Endothelial cell of umbilical vein (primary cell): ENCODE data around the gene AARS2. TPM values are rescaled to one million over a fixed set of nuclear protein-coding genes. Genes with fewer than 3 reads are reported as not detected.

Experiments used
- BruUV-seq: library from RNA; stranded (reverse); fragments of 400-500 nt; replicated peaks from 2 replicates; lab custom pipeline; 2021; lab: Mats Ljungman, UMichigan
- CTCF ChIA-PET: fragments of 300-600, 350-600 bp; sonication (Branson Sonifier 250); formaldehyde crosslinking; loops from one replicate; lab custom pipeline; 2021; ENCODE audit warnings: antibody characterized with exemption, inconsistent platforms; lab: Charles Lee
- POLR2A ChIA-PET: fragments of 300-600, 350-600 bp; sonication (Branson Sonifier 250); formaldehyde crosslinking; loops from one replicate; lab custom pipeline; 2021; ENCODE audit warnings: antibody characterized with exemption, inconsistent platforms; lab: Charles Lee
- DNase-seq: peaks from one replicate; pipeline ENCODE4 v3.0.0-alpha.2; 2011; ENCODE audit warnings: low read depth, low spot score
- FAIRE-seq: peaks from 2 replicates; lab custom pipeline; 2011; peaks lifted over from hg19 to GRCh38; lab: Jason Lieb, UNC
- H2AFZ ChIP-seq: 2 replicates; pipeline ENCODE4 v1.6.0; 2012; ENCODE audit warnings: low read depth, low read length, control low read depth, inconsistent platforms
- H3K27ac ChIP-seq: 2 replicates; pipeline ENCODE4 v1.5.1; 2011; ENCODE audit warnings: low read depth, mild to moderate bottlenecking, control low read depth, low read length, moderate library complexity; ENCODE audit not compliant: insufficient read depth
- H3K27me3 ChIP-seq, 2 experiments: 2 replicates each; pipeline versions ENCODE4 v1.6.0 to v1.6.1; 2011; ENCODE audit warnings: low read length in 2 of 2, mixed read lengths in 1 of 2; ENCODE audit not compliant: control insufficient read depth in 2 of 2, insufficient read depth in 2 of 2
- H3K36me3 ChIP-seq, 2 experiments: 2 replicates in 1 of 2; 3 replicates in 1 of 2; pipeline ENCODE4 v1.5.1; 2011; ENCODE audit warnings: low read length in 2 of 2, mild to moderate bottlenecking in 1 of 2, moderate library complexity in 1 of 2; ENCODE audit not compliant: control insufficient read depth in 2 of 2, insufficient read depth in 2 of 2; ENCODE audit errors: extremely low read depth in 1 of 2
- H3K4me1 ChIP-seq: 3 replicates; pipeline ENCODE4 v1.5.1; 2011; ENCODE audit warnings: mild to moderate bottlenecking, low read length; ENCODE audit not compliant: control insufficient read depth, insufficient read depth; ENCODE audit errors: extremely low read depth
- H3K4me2 ChIP-seq: 2 replicates; pipeline ENCODE4 v1.6.1; 2011; ENCODE audit warnings: low read length, control low read depth, mixed read lengths; ENCODE audit not compliant: insufficient read depth
- H3K4me3 ChIP-seq, 3 experiments: fragments of 200-600 bp in 1 of 3; sonication (generic), shearing (Covaris generic) in 1 of 3; replicated peaks in 1 of 3; 2 replicates each; pipeline ENCODE4 v1.5.1; 2011 to 2016; ENCODE audit warnings: control low read depth in 3 of 3, low read length in 3 of 3, mild to moderate bottlenecking in 2 of 3, inconsistent platforms in 1 of 3, low read depth in 1 of 3, moderate library complexity in 1 of 3; ENCODE audit not compliant: insufficient read depth in 1 of 3
- H3K79me2 ChIP-seq: 2 replicates; pipeline ENCODE4 v1.6.0; 2012; ENCODE audit warnings: low read length, inconsistent platforms; ENCODE audit not compliant: control insufficient read depth, insufficient read depth
- H3K9ac ChIP-seq: replicated peaks from 2 replicates; pipeline ENCODE3; 2011; ENCODE audit warnings: low read length, control low read depth; ENCODE audit not compliant: insufficient read depth; ENCODE audit errors: extremely low read depth
- H3K9me1 ChIP-seq: replicated peaks from 3 replicates; pipeline ENCODE4 v1.6.0; 2011; ENCODE audit warnings: mild to moderate bottlenecking, low read length; ENCODE audit not compliant: control insufficient read depth, insufficient read depth; ENCODE audit errors: extremely low read depth
- H3K9me3 ChIP-seq: replicated peaks from 2 replicates; pipeline ENCODE4 v1.5.1; 2012; ENCODE audit warnings: low read length, inconsistent platforms; ENCODE audit not compliant: control insufficient read depth, insufficient read depth
- H4K20me1 ChIP-seq: replicated peaks from 2 replicates; pipeline ENCODE3; 2011; ENCODE audit warnings: mild to moderate bottlenecking, low read length; ENCODE audit not compliant: control insufficient read depth, insufficient read depth; ENCODE audit errors: extremely low read depth
- CTCF ChIP-seq, 2 donors: IDR thresholded peaks; 1 replicate in 1 of 2; 2 replicates in 1 of 2; pipeline ENCODE4 v1.5.1; 2011; ENCODE audit warnings: low read length in 2 of 2, mild to moderate bottlenecking in 2 of 2, moderate library complexity in 2 of 2, control low read depth in 1 of 2, inconsistent platforms in 1 of 2, low read depth in 1 of 2; ENCODE audit not compliant: insufficient read depth in 1 of 2; ENCODE audit errors: extremely low read depth in 1 of 2
- GATA2 ChIP-seq: IDR thresholded peaks from 2 replicates; pipeline ENCODE4 v1.7.0; 2011; ENCODE audit warnings: low read depth, mild to moderate bottlenecking, moderate library complexity, mixed read lengths, low read length; ENCODE audit not compliant: insufficient read length, insufficient read depth
- MYC ChIP-seq: IDR thresholded peaks from one replicate; pipeline ENCODE4 v1.6.1; 2011; ENCODE audit warnings: mild to moderate bottlenecking, low read depth, low read length
- POLR2A ChIP-seq: IDR thresholded peaks from 2 replicates; pipeline ENCODE4 v1.6.1; 2012; ENCODE audit warnings: low read depth, mild to moderate bottlenecking, control low read depth, low read length
- POLR2AphosphoS5 ChIP-seq: IDR thresholded peaks from 2 replicates; pipeline ENCODE4 v1.6.1; 2012; ENCODE audit warnings: low read depth, mild to moderate bottlenecking, control low read depth, low read length, moderate library complexity; ENCODE audit not compliant: insufficient read depth
- dilution Hi-C: fragments of 300-500 bp; cut with MboI; formaldehyde crosslinking; loops from one replicate; pipeline ENCODE4 v1.15.0; 2019; ENCODE audit warnings: low sequenced_read_pairs; ENCODE audit not compliant: extremely low pct_ligation_motif_present
- intact Hi-C: fragments of 100-400 bp; cut with micrococcal nuclease; formaldehyde crosslinking; loops from one replicate; pipeline ENCODE4 v1.10.0; 2022
- polyA plus RNA-seq, 4 experiments: library from polyadenylated mRNA; depleted of rRNA in 3 of 4; stranded (reverse) in 3 of 4; unstranded in 1 of 4; fragments of >200 nt; gene quantifications; 2 replicates each; pipeline versions ENCODE4 v1.2.1 to v1.2.3, GENCODE V29; 2011 to 2012; ENCODE audit warnings: missing spikeins in 1 of 4
- total RNA-seq: library from RNA; stranded (reverse); gene quantifications from 2 replicates; pipeline ENCODE4 v1.2.3, GENCODE V29; 2021

AARS2 gene
- total and polyA plus RNA-seq, 2 donors (not counting 3 experiments of a cell fraction or from before 2014, with no cell fraction given), result 8.3 to 17.9 TPM

GRCh38 chr6:44333273-44333919, 20.2 kb upstream of the AARS2 start:
- Histone ChIP-seq H3K4me2 (no peak overlapping the region), H3K27ac (no peak overlapping the region), H4K20me1 (no peaks in the 10 kb centered on the region), H3K4me1 (no peaks in the 10 kb centered on the region), H2AFZ (no peak overlapping the region), H3K4me3 (no peak overlapping the region), H3K36me3 (no peaks in the 10 kb centered on the region), H3K9me3 (no peaks in the 10 kb centered on the region), H3K9me1 (no peaks in the 10 kb centered on the region), H3K79me2 (no peaks in the 10 kb centered on the region), H3K27me3 (peaks cover 25 to 40% of the 10 kb centered on the region in 2 experiments), H3K9ac (no peak overlapping the region)
- TF ChIP-seq GATA2 (no peak), CTCF (IDR thresholded peaks at IDR 0.05; ENCODE audit: extremely low read depth in 1 of 2, insufficient read depth in 1 of 2, low read depth in 1 of 2, low read length in 2 of 2) (no peak), POLR2AphosphoS5 (no peak), POLR2A (no peak)
- BruUV-seq, result no TSS peak
- POLR2A ChIA-PET, result no interaction called here
- CTCF ChIA-PET, result interaction anchor here (1.2 to 1.5 kb wide), 2 partner anchors 9 to 20 kb away, joined by 4 to 7 read pairs; partner anchors contain the start of genes AARS2 and SPATS1
- dilution Hi-C loops (no loop called here), intact Hi-C loops (no loop called here)
- FAIRE-seq, result no peak
- DNase-seq, result no peak

- Histone ChIP-seq H3K4me3 (no peak overlapping the region), H3K4me2 (no peak overlapping the region), H3K4me1 (no peaks in the 10 kb centered on the region), H3K9ac (no peak overlapping the region), H3K36me3 (no peaks in the 10 kb centered on the region), H4K20me1 (no peaks in the 10 kb centered on the region), H3K79me2 (no peaks in the 10 kb centered on the region), H3K27ac (no peak overlapping the region), H3K27me3 (peaks cover 32 to 46% of the 10 kb centered on the region in 2 experiments), H3K9me1 (no peaks in the 10 kb centered on the region), H3K9me3 (no peaks in the 10 kb centered on the region), H2AFZ (no peak overlapping the region)
- BruUV-seq, result no TSS peak
- dilution Hi-C loops (no loop called here), intact Hi-C loops (no loop called here)
- DNase-seq, result no peak
- FAIRE-seq, result no peak
- TF ChIP-seq MYC (no peak), POLR2AphosphoS5 (no peak)
- ChIA-PET CTCF (interaction anchor here (0.8 to 1.5 kb wide), 3 partner anchors 10 to 64 kb away, joined by 4 to 7 read pairs (median 4); partner anchors contain the start of genes AARS2 and SPATS1), POLR2A (no interaction called here)
These were observed 19.4 kb upstream of the AARS2 start for GRCh38 chr6:44332585-44332984.
